Stimulated activated memory B cell treated with anti-CD40 and anti-IgM and Interleukin-4, amounts not matched to agents 10 μg/mL and 1 μg/mL and 100 μg/mL, for 72 hours (primary cell): ENCODE results near the gene PDPR.
"Not testable (repeated sequence)": the region's sequence is repeated elsewhere in the genome, so short reads cannot be mapped to it uniquely, and the experiment has no call there.

Experiments used
- ATAC-seq: fragments of 150-1000 bp; cut with Tn5 transposase; 2 replicates; pipeline ENCODE4 v1.10.0; 2021
- H3K27ac Mint-ChIP-seq: one replicate; pipeline ENCODE4 v1.8.0; 2022; ENCODE audit warnings: mild to moderate bottlenecking, mixed read lengths
- H3K27me3 Mint-ChIP-seq: one replicate; pipeline ENCODE4 v1.8.0; 2022; ENCODE audit warnings: mixed read lengths
- H3K36me3 Mint-ChIP-seq: one replicate; pipeline ENCODE4 v1.8.0; 2022; ENCODE audit warnings: mixed read lengths
- H3K4me1 Mint-ChIP-seq: one replicate; pipeline ENCODE4 v1.8.0; 2022; ENCODE audit warnings: mixed read lengths
- H3K4me3 Mint-ChIP-seq: one replicate; pipeline ENCODE4 v1.8.0; 2022; ENCODE audit warnings: mild to moderate bottlenecking, moderate library complexity, mixed read lengths
- H3K9me3 Mint-ChIP-seq: one replicate; pipeline ENCODE4 v1.8.0; 2022; ENCODE audit warnings: mixed read lengths

PDPR gene

GRCh38 chr16:70151941-70152509 lies 37.9 kb downstream of the PDPR start:
- H3K4me3 Mint-ChIP-seq: no peak overlapping the region
- no peaks in the 10 kb centered on the region for H3K27me3 Mint-ChIP-seq
- H3K9me3 Mint-ChIP-seq: no peaks in the 10 kb centered on the region
- H3K4me1 Mint-ChIP-seq: no peaks in the 10 kb centered on the region
- H3K36me3 Mint-ChIP-seq: peaks cover 56% of the 10 kb centered on the region
- no peak overlapping the region for H3K27ac Mint-ChIP-seq
- ATAC-seq: no peak

DNA sequence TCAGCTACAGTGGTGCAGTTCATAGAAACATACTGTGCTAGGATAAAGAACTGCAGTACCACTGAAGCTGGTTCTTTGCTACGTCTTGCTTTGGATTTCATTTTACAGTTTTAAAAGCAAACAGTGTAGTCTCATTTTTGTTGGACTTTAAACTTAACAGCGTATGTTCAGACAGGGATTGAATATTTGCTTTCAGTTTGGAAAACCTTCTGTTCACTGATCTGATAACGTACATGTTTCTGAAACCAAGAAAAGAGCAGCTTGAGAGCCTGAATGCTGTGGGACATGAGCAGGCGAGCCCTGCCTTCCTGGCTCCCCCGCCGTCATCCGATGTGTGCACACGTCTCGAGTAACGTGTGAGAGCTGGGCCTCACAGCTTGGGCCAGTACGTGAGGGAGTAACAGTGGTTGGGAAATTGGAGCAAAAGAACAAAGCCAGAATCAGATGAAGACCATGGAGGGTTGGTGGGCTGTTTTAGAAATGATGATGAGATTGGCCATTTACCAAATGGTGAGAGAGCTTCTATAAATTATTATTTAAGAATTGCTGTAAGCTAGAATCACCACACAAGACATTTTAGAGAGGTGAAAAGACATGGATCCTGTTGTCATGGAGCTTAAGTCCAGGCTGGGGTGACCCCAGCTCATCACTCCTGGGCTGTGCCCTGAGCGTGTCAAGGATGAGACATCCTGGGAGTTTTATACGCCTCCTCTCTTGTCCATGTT lies 38.6 kb downstream of the PDPR start:
- peaks cover 54% of the 10 kb centered on the region for H3K36me3 Mint-ChIP-seq
- H3K27ac Mint-ChIP-seq: no peak overlapping the region
- H3K4me3 Mint-ChIP-seq: no peak overlapping the region
- H3K27me3 Mint-ChIP-seq: no peaks in the 10 kb centered on the region
- H3K9me3 Mint-ChIP-seq: no peaks in the 10 kb centered on the region
- ATAC-seq: no peak
- H3K4me1 Mint-ChIP-seq: no peaks in the 10 kb centered on the region

DNA sequence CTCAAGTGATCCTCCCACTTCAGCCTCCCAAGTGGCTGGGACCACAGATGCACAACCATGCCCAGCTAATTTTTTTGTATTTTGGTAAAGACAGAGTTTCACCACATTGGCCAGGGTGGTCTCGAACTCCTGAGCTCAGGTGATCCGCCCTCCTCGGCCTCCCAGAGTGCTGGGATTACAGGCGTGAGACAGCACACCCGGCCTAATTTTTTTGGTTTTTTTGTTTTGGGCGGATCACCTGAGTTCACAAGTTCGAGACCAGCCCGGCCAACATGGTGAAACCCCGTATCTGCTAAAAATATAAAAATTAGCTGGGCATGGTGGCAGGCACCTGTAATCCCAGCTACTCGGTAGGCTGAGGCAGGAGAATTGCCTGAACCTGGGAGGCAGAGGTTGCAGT lies 40.6 kb downstream of the PDPR start:
- H3K36me3 Mint-ChIP-seq: peaks cover 39% of the 10 kb centered on the region
- not testable (repeated sequence) for H3K27me3 Mint-ChIP-seq, H3K4me1 Mint-ChIP-seq, H3K9me3 Mint-ChIP-seq, ATAC-seq, H3K4me3 Mint-ChIP-seq, H3K27ac Mint-ChIP-seq

- no peak for ATAC-seq
- H3K36me3 Mint-ChIP-seq: peaks cover 25% of the 10 kb centered on the region
- H3K27ac Mint-ChIP-seq: no peak overlapping the region
Measured at GRCh38 chr16:70156207-70156978, 42.3 kb downstream of the PDPR start.

GRCh38 chr16:70157105-70157476 lies 43.0 kb downstream of the PDPR start:
- no peak for ATAC-seq
- no peaks in the 10 kb centered on the region for H3K9me3 Mint-ChIP-seq
- no peak overlapping the region for H3K4me3 Mint-ChIP-seq
- H3K36me3 Mint-ChIP-seq: peaks cover 22% of the 10 kb centered on the region
- no peaks in the 10 kb centered on the region for H3K27me3 Mint-ChIP-seq
- H3K27ac Mint-ChIP-seq: no peak overlapping the region
- no peaks in the 10 kb centered on the region for H3K4me1 Mint-ChIP-seq

More at GRCh38 chr16:70156207-70156978, 42.3 kb downstream of the PDPR start:
- no peaks in the 10 kb centered on the region for H3K9me3 Mint-ChIP-seq
- H3K4me3 Mint-ChIP-seq: no peak overlapping the region
- no peaks in the 10 kb centered on the region for H3K27me3 Mint-ChIP-seq
- H3K4me1 Mint-ChIP-seq: no peaks in the 10 kb centered on the region

DNA sequence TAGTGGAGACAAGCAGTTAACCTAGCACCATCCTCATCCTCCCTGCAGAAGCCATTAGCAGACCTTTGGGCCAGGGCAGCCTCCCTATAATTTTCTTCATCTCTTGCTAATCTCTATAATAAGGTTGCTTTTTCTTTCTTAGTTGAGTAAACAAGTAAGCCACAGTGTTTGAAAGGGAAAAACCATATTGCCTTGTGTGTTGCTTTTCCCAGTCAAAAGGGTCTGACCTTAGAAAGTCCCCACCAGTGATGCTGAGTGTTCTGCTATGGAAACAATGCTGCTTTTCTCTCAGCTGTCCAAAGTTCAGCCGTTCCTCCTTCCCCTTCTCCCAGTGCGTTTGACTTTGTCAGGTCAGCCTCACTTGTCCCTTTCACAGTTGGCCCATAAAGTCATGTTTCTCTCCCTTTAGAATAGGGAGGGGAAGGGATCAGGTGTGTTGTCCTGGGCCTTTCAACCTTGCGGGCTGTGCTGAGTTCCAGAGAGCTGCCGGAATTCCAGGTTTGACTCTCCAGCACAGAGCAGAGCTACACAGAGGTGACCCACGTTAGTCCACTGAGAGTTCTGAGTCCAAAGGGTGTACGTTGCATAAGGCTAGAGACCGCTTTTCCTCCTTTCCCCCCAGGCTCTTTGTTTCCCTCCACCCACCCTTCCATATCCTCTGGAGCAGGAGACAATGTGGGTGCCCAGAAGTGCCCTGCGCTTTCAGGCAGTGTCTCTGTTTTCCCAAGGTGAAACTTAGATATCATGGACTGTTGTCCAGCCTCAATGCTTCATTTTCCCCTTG lies 43.5 kb downstream of the PDPR start:
- H3K9me3 Mint-ChIP-seq: no peaks in the 10 kb centered on the region
- H3K36me3 Mint-ChIP-seq: peaks cover 17% of the 10 kb centered on the region
- no peaks in the 10 kb centered on the region for H3K4me1 Mint-ChIP-seq
- ATAC-seq: no peak
- H3K27me3 Mint-ChIP-seq: no peaks in the 10 kb centered on the region
- H3K4me3 Mint-ChIP-seq: no peak overlapping the region
- H3K27ac Mint-ChIP-seq: no peak overlapping the region

- Mint-ChIP-seq H3K4me1 (no peaks in the 10 kb centered on the region), H3K4me3 (no peak overlapping the region), H3K27me3 (no peaks in the 10 kb centered on the region), H3K9me3 (no peaks in the 10 kb centered on the region), H3K36me3 (peaks cover 9% of the 10 kb centered on the region), H3K27ac (no peak overlapping the region)
- ATAC-seq: no peak
Measured at GRCh38 chr16:70158261-70158939, 44.3 kb downstream of the PDPR start.

DNA sequence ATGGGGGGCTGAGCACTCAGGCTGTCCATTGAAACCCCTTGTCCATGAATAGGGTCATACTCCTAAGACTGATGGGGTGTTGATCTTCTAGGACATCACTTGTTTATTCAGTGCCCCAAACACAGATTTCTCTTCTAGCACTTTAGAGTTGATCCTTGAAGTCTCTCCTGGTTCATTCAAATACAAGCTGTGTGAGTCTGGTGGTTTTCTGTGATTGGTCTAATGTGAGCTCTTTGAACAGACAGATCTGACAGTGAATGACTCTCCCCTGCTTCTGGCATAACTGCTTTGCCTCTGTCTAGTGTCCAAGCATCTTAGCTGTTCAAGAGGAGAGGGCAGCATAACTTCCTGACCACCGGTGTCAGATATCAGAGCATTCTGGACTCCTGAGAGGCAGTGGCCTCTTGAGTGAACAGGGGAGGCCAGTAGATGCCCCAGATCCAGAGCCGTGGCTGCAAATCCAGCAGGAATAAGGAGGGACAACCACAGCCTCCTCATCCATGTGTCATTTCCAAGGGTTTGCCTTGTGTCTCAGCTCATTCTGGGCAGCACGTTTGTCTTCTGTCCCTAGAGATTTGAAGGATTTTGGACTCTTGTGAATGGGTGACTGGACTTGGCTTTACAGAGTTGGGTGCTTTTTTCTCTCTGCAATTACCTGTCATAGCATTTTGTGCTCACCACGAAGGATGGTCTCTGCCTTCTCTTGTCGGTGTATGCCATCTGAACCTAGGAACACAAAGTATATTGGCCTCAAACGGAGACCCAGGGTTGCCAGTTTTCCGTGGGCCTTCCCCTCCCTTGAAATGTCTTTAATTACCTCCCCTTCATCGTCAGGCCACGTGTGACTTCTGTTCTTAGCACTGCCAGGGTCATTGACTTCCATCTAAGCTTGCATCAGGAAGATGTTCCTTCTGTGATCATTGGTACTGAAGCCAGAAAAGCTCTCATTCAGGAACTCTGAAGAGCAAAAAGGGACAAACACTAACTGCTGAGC lies 45.5 kb downstream of the PDPR start:
- Mint-ChIP-seq H3K4me1 (no peaks in the 10 kb centered on the region), H3K27ac (no peak overlapping the region), H3K36me3 (peaks cover 6% of the 10 kb centered on the region), H3K4me3 (no peak overlapping the region), H3K27me3 (no peaks in the 10 kb centered on the region), H3K9me3 (no peaks in the 10 kb centered on the region)
- no peak for ATAC-seq

- Mint-ChIP-seq H3K36me3 (peaks cover 6% of the 10 kb centered on the region), H3K9me3 (no peaks in the 10 kb centered on the region), H3K4me1 (no peaks in the 10 kb centered on the region), H3K27me3 (no peaks in the 10 kb centered on the region), H3K27ac (no peak overlapping the region), H3K4me3 (no peak overlapping the region)
- no peak for ATAC-seq
Measured at GRCh38 chr16:70160388-70160787, 46.3 kb downstream of the PDPR start.

DNA sequence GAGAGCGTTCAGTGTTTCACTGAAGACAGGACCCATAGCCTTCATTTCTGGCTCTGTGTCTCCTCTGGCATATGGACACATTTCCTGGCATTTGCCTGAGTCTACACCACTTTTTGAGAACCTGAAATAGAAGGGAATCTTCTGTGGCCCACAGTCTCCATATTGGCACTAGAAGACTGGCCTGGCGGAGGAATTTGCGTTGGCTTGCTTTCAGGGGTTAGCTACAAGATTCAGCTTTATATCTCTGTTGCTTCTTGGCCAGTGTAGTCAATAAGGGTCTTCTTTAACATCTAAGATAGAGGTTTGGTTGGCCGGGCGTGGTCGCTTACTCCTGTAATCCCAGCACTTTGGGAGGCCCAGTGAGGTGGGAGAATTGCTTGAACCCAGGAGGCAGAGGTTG lies 46.7 kb downstream of the PDPR start:
- Mint-ChIP-seq H3K9me3 (no peaks in the 10 kb centered on the region), H3K4me3 (no peak overlapping the region), H3K4me1 (no peaks in the 10 kb centered on the region), H3K36me3 (peaks cover 6% of the 10 kb centered on the region), H3K27me3 (no peaks in the 10 kb centered on the region), H3K27ac (no peak overlapping the region)
- ATAC-seq: no peak

DNA sequence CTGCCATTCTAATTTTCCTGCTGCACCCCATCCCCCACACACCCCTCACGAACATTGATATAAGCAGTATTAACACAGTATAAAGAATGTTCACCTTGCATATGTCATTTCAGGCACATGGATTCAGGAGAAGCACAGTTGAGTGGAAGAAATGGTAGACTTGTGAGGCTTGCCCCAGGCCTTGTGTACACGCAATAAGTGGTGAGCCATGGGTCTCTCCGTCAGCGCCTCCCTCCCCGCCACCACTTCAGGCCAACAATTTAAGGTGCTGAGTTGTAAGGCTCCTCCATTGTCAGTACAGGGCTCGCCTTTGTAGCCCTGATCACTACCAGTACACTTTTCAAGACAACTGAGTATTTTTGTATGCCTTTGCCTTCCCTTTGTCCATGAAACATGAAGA lies 47.2 kb downstream of the PDPR start:
- H3K27ac Mint-ChIP-seq: no peak overlapping the region
- H3K9me3 Mint-ChIP-seq: no peaks in the 10 kb centered on the region
- no peak overlapping the region for H3K4me3 Mint-ChIP-seq
- ATAC-seq: no peak
- H3K36me3 Mint-ChIP-seq: peaks cover 6% of the 10 kb centered on the region
- no peaks in the 10 kb centered on the region for H3K27me3 Mint-ChIP-seq
- no peaks in the 10 kb centered on the region for H3K4me1 Mint-ChIP-seq

DNA sequence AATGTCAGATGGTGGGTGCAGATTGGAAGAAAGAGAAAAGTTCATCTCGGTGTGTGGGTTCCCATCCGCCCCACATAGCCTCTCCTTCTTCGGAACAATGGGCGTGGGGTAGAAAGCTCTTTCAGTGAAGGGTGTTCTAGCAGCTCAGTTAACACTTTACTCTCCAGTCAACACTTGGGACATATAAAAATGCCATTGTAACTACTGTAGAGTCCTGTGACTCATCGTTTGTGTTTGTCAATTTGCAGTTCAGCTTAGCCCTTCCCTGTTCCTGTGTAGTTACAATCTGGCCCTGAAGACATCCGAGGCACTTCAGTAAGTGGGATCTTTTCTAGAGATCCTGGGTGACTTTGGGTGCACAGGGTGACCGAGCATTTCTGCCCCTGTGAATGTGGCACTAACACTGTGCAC lies 47.9 kb downstream of the PDPR start:
- no peaks in the 10 kb centered on the region for H3K27me3 Mint-ChIP-seq
- H3K27ac Mint-ChIP-seq: no peak overlapping the region
- H3K4me1 Mint-ChIP-seq: no peaks in the 10 kb centered on the region
- no peak for ATAC-seq
- peaks cover 6% of the 10 kb centered on the region for H3K36me3 Mint-ChIP-seq
- no peak overlapping the region for H3K4me3 Mint-ChIP-seq
- no peaks in the 10 kb centered on the region for H3K9me3 Mint-ChIP-seq

DNA sequence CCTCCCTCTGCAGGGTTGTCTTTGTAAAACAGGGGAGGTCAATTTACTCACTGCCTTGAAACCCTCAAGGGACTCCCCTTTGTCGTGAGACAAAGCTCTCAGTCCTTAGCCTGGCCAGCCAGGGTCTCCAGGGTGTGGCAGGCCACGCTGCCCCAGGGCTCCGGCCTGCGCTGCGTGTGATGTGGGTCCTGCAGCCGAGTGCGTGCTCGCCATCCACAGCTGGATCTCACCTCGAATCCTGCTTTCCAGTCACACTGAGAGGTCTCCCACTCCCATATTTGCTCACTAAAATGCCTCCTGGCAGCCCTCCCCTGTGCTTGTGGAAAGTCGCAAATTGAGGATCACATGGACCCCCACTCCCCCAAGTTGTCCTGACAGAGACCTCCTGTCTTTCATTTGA lies 49.5 kb downstream of the PDPR start:
- H3K4me3 Mint-ChIP-seq: no peak overlapping the region
- no peak overlapping the region for H3K27ac Mint-ChIP-seq
- H3K36me3 Mint-ChIP-seq: peaks cover 6% of the 10 kb centered on the region

DNA sequence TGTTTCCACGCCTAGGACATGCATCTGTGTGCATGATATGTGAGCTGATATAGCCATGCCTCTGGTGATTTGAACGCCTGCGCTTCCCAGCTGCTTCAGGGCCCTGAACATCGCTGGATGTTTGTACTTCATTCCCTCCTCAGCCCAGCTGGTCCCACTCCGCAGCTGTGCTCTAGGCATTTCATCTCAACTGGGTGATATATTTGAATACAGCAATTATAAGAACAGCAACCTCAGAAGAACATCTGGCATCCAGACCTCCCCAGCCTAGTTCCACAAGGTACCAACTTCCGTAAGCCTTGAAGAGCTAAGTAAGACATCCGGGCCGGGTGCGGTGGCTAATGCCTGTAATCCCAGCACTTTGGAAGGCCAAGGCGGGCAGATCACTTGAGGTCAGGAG lies 52.6 kb downstream of the PDPR start:
- H3K4me3 Mint-ChIP-seq, H3K9me3 Mint-ChIP-seq, H3K36me3 Mint-ChIP-seq: not testable (repeated sequence)

More for the DNA sequence above, 49.5 kb downstream of the PDPR start:
- Mint-ChIP-seq H3K9me3 (no peaks in the 10 kb centered on the region), H3K4me1 (no peaks in the 10 kb centered on the region), H3K27me3 (no peaks in the 10 kb centered on the region)
- no peak for ATAC-seq

More for the DNA sequence above, 52.6 kb downstream of the PDPR start:
- not testable (repeated sequence) for ATAC-seq, H3K4me1 Mint-ChIP-seq, H3K27ac Mint-ChIP-seq, H3K27me3 Mint-ChIP-seq
